ENCODE results near the gene LRTM1.

The LRTM1 gene

DNA sequence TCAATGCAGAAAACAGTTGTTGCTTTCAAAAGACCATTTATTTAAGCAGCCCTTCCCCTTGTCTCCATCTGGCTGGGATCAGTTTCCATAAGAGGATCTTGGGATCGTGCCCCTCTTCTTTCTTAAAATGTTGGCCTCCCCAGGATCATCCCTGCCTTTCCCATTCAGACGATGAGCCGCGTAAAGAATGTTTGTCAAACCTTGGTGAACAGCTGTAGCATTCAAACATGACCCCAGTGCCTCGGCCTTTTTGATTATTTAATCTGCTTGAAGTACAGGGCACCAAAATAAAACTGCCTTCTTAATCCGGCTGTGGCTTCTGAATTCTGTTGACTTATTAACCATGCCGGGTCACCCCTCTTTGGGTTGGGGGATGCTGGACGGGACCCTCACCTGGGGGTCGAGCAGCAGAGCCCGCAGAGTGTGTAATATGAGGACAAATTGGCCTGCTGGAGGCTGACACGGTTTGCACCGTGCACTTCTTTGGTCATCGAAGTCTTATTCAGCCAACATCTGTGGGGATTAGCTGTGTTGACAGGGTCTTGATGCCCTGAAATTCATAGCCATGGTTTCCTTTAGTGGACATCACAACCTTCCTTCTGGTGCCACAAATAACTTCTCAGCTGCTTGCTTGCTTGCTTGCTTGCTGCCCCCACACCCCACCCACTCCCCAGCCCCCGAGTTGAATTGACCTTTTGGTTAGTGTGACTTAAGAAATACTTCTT is at the start of gene LRTM1:
Gene LRTM1, minus strand, starts transcription at position 14 of the 725 bp plus-strand sequence. CDS start 148 bp downstream, outside the sequence.
- in situ Hi-C loops (cut with HindIII; ENCODE audit: low sequenced_read_pairs): no loop called here

DNA sequence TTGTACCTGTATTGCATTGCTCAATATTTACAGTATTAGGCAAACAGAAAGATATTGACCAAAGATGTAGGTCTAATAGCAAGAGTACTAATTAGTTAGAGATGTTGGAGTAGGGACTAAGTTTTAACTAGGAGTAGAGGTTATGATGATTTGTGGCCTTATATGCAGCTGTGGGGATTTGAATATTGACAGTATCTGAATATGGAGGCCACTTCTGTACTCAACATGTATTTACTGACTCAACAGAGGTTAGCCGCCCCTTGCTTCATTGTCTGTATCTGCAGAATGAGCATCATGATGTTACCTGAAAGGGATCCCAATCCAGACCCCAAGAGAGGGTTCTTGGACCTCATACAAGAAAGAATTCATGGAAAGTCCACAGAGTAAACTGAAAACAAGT is 49.6 kb upstream of the LRTM1 start:
- in situ Hi-C loops (cut with HindIII; ENCODE audit: low sequenced_read_pairs): no loop called here

DNA sequence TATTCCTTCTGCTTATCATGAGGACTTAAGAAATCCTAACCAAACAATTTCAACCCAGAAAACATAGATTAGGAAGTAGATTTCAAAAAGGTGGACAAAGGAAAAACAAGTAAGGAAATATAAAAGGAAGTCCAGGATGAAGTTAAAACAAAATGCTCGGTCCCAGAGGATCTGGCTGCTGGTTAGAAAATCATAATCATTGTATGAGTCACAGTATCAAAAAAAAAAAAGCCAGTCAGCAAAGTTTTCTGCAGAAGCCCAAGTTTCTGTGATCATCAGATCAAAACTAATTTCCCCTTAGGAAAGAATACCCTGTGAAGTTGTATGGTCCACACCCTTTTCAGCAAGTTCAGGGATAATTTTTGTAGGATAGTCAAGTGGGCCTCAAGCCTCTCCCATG is 43.0 kb upstream of the LRTM1 start:
- in situ Hi-C loops (cut with HindIII; ENCODE audit: low sequenced_read_pairs): no loop called here

DNA sequence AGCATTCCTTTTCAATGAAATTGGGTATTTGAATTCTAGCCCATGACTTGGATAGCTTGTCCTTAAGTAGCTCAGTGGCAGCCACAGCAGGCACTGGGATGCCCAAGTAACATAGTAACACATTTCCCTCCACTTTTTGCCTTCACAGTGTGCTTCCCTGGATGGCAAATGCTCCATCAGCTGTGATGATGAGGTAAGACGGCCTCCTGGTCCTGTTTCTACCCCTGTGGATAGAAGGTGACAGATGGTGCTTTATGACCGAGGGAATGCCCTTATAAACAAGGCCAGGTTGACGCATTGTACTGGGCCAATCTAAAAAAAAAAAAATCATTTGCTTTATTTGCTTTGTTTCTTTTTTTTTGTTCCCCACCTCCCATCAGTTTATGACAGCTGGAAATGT is 41.8 kb upstream of the LRTM1 start:
- in situ Hi-C loops (cut with HindIII; ENCODE audit: low sequenced_read_pairs): no loop called here

DNA sequence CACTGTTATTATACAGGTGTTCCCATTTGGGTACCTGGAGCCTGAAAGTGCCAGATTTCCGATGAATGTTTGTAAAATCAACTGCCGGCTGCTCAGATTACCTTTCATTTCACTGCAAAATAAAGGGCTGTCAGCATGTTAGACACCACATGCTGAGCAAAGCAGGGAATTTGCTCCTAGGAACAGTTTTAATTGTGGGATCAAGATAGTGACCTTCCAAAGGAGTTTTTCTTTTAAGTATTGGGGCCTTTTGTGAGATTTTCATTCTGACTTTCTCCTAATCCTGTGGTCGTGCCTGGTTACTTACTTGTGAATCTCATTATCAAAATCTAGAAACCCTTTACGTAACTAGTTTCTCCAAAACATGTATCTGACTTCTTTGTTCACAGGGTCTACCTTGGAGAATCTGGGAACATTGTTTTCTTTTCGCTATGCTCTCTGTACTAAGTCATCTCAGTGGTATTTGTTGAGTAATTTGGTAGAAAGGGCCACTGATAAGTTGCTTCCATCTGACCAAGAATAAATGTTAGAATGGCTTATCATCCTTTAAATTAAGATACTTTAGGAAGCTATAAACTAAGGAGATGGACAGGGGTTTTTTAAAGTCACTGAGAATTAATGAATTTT is 40.8 kb upstream of the LRTM1 start:
- in situ Hi-C loops (cut with HindIII; ENCODE audit: low sequenced_read_pairs): no loop called here

DNA sequence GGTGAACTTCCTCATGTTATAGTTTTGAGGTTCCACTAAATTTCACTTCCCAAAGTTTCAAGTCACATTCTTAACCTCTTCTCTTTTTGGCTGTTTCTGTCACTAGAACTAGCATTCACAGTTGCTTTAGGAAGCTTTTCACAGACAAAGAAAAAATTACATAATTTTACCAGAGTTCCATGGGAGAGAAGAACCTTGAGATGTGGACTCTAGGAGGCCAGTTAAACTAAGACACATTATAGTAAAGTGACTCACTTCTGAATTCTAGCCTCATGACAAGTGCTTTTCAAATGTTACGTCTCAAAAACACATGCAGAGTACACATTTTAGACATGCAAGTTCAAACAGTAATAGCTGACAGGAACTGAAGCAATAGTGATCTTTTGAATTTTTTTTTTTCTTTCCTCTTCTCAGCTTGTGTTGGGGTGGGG is 39.9 kb upstream of the LRTM1 start:
- in situ Hi-C loops (cut with HindIII; ENCODE audit: low sequenced_read_pairs): no loop called here

DNA sequence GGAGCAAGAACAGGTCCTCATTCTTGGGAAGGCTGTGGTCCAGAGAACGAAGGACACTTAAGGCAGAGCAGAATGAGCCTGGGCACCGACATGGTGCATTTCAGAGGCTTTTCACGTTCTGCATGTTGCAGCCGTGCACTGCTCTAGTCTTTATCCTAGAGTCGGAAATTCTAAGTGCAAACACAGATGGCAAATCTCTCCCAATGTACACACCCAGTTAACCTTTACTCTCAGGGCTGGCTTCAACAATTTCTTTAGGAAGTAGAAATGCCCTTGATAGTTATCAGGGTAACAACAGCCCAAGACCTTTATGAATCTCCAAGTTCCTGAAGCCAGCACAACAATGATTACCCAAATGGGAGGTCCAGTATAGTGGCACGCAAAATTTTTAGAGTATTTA is 39.1 kb upstream of the LRTM1 start:
- in situ Hi-C loops (cut with HindIII; ENCODE audit: low sequenced_read_pairs): no loop called here

DNA sequence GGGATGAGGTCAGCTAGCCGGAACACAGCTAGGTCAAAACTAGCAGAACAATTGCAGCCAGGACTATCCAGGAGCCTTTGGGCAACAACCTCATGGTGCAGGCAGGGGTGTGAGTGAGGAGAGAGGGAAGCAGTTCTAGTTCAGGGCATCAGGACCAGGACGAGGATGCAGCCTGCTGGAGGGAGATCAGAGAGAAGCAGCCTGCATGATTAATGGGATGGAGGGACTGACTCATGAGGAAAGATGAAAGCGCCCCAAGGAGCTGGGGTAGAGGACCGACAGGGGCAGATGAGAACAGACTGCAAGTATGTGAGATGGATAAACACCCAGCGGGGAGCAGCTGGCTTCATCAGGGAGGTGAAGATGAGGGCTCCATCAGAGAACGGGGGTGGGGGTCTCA is 37.9 kb upstream of the LRTM1 start:
- in situ Hi-C loops (cut with HindIII; ENCODE audit: low sequenced_read_pairs): no loop called here

DNA sequence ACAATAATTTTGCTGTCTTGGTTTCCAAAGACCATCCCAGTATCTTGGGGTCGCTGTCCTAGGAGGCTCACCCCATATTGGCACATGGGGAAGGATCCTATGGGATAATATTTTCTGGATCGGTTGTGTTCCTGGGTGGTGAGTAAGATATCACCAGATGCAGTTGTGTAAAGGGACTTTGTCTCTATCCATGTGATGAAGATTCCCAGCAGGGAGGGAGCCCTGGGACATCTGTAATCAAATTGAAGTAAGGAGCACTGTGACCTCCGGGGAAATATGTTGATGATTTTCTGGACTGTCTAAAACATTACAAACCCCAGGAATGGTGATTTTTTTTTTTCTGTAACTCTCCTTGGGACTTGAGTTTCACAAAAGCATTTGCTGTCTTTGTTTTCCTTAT is 36.2 kb upstream of the LRTM1 start:
- in situ Hi-C loops (cut with HindIII; ENCODE audit: low sequenced_read_pairs): no loop called here

DNA sequence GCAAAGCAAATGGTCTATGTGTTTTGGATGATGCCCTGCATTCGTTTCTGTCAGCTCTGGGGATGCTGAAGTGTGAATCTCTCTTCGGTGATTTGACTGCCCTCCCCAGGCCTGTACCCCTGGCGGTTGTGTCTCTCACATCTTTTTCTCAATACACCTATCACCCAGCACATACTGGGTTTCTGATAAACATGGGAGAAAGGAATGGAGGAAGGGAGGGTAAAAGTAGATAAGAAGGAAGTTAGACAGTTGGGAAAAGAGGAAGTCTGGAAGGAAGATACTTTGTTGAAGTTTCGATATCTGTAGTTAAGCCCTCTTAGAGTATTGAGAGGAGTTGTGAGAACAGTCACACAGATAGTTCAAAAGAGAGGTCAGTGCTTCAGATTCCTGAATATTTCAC is 35.8 kb upstream of the LRTM1 start:
- in situ Hi-C loops (cut with HindIII; ENCODE audit: low sequenced_read_pairs): no loop called here

DNA sequence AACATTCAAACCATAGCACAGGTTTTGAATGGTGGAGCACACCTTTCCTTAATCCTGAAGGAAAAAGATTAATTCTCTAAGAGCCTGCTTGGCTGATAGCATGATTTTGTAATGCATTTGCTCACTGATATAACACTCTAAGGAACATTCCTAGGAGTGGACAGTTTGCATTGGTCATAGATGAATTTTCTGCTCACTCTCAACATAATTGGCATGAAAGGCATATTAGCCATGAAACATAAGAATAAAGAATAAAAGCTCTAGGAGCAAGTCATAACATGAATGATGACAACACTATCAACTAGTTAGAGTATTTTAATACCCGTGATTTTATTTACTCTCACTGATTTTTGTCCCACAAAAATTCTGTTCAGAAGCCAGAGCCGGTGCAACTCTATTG is 34.3 kb upstream of the LRTM1 start:
- in situ Hi-C loops (cut with HindIII; ENCODE audit: low sequenced_read_pairs): no loop called here

DNA sequence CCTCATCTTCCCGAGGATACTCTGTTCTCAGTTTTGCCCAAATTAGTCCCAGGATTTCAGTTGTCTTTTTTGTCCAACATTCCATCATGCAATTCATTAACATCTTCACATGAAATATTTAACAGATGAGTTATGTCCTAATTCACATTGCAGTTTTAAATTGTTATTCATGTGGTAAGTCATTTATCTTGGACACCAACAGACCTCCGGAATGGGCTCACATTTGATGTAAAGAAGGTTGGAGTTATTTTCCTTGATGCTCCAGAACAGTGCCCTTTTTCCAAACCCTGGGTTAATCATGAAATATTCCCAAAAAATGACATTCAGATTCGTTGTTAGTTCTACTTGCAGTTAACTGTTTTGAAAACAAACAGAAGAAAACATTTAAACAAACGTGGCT is 32.8 kb upstream of the LRTM1 start:
- in situ Hi-C loops (cut with HindIII; ENCODE audit: low sequenced_read_pairs): no loop called here

DNA sequence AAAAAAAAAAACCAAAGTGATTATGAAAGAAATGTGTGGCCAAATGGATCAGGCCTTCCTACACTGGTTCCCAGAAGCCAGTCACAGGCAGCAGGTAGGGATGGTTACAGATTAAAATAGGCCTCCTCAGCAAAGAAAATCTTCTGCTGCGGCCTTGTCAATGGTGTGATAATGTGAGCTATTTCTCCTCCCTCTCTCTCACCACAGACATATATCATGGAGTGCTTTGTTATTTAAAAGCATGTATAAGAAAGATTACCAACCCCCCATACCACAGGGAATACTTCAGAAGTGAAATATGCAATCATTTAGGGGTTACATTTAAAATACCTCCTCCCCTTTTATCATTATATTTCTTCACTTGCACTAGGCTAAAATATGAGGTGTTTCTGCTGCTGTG is 32.2 kb upstream of the LRTM1 start:
- in situ Hi-C loops (cut with HindIII; ENCODE audit: low sequenced_read_pairs): no loop called here

DNA sequence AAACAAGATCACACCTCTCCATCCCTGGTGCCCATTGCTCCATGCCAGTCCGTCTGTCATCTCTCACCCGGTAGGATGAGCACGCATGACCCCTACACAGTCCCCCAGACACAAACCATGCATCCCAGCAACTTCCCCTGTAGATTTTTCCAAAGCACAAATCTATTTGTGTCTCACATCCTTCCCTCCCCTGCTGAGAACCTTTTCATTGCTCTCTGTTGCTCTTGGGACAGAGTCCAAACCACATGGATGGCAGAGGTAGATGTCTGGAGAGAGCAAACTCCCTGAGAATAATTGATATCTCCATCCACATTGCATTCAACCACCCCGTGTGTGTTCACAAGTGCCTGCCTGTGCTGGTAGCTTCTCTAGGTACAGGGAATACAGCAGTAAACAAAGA is 29.9 kb upstream of the LRTM1 start:
- in situ Hi-C loops (cut with HindIII; ENCODE audit: low sequenced_read_pairs): no loop called here

DNA sequence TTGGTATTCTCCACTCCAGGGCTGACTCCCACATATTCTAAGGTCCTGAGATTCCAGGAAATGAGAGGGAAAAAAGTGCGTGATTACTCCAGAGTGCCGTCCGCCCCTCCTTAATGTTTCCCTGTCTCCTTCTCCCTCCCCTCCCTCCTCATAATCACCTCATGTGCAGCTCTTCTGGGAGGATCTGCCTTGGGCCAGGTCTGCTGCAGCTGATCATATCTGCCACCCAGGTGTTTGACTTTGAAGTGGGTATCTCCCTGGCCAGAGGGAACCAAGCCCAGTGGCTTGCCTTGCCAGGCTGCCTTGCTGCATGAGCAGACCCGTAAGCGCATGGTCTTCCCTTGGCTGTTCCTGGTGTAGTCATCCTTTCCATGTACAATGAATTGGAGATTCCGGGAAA is 28.1 kb upstream of the LRTM1 start:
- in situ Hi-C loops (cut with HindIII; ENCODE audit: low sequenced_read_pairs): no loop called here

DNA sequence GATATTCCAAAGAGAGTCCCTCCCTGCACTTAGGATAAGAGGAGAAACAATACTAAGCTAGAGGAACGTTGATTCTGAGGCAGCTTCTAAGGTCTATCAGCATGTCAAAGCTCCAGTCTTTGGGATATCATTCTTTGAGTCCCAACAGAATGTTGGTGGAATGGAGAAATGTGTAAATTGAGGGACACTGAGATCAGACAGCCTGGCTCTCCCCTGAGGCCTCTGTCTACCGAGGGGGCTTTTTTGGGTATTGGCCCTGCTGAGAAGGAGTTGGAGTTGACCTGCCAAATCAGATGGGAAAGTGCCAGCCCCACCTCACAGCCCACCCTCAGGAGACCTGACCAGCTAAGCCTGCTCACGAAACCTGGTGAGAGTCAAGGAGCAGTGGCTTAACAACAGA is 27.6 kb upstream of the LRTM1 start:
- in situ Hi-C loops (cut with HindIII; ENCODE audit: low sequenced_read_pairs): no loop called here

DNA sequence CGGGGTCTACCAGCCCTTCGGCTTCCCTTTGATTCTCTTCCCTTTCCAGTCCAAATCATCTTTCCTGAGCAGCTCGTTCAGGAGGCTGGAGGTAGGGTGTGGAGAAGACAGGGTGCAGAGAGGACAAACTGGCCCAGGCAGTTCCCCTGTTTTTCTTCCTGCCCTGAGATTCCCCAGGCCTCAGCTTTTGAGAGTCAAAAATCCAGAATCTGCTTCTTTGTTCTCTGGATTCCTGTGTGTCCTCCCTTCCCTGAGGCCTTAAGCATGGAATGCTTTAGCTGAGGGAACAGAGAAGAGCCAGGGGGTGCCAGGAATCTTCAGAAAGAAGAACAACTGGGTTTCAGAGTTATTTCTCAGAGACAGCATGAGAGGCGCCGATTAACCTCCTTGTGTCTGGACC is 26.7 kb upstream of the LRTM1 start:
- in situ Hi-C loops (cut with HindIII; ENCODE audit: low sequenced_read_pairs): no loop called here

DNA sequence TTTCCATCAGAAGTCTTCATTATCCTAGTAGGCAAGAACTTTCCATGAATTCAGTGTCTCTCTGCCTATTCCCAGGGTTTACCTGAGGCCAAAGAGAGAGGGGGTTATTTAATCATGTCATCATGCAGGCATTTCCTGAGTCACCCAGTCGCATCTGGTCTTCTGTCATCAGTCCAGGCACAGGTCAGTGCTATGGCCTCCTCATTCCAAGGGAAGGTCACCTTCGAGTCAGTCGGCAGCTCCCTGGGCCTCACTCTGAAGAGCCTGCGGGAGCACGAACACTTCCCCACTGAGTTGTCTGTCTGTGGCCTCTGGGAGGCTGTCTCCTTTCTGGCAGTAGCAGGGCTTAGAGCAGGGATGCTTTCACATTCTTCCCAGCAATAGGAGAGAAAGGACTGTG is 26.2 kb upstream of the LRTM1 start:
- in situ Hi-C loops (cut with HindIII; ENCODE audit: low sequenced_read_pairs): no loop called here

DNA sequence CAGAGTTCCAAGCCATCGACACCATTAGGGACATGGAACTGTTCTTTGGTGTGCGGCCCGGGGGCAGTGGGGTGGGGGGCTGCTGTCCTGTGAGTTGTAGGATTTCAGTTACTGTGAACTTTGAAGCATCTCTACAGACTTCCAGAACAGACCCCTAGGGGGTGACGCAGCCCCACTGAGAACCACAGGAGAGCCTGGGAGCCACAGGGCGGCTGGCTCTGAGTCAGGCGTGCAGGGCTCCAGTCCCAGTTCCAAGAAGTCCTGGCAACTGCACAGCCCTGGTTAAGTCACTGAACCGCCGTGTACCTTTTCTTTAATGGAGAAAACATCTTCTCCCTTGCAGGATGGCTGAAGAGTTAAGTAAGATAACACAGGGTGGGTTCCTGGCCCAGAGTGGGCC is 23.5 kb upstream of the LRTM1 start:
- in situ Hi-C loops (cut with HindIII; ENCODE audit: low sequenced_read_pairs): no loop called here

DNA sequence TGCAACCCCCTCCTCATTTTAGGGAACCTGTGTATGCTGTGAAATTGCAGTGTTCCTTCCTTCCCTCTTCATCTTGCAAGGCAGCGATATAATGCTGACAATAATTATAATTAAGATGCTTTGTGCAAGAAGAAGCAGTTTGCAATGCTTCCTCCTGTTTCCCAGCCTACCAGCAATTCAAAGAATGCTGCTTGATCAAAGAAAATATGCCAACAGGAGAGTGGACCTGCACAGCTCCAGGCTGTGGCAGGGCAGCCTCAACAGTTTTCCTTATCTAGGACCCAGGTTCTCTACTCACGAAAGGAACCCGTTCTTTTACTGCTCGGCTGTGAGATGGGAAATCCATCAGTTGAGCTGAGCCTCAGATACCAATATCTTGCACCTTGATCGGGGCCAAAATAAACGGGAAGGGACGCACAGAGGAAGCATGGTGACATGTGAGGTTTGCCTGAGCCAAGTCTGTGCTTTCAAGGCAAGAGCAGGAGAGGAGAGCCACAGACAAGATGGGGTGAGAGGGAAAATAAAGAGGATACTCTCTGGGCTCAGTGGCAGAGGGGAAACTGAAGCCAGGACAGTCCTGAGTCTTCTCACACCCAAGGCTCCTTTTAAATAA is 22.6 kb upstream of the LRTM1 start:
- in situ Hi-C loops (cut with HindIII; ENCODE audit: low sequenced_read_pairs): no loop called here

DNA sequence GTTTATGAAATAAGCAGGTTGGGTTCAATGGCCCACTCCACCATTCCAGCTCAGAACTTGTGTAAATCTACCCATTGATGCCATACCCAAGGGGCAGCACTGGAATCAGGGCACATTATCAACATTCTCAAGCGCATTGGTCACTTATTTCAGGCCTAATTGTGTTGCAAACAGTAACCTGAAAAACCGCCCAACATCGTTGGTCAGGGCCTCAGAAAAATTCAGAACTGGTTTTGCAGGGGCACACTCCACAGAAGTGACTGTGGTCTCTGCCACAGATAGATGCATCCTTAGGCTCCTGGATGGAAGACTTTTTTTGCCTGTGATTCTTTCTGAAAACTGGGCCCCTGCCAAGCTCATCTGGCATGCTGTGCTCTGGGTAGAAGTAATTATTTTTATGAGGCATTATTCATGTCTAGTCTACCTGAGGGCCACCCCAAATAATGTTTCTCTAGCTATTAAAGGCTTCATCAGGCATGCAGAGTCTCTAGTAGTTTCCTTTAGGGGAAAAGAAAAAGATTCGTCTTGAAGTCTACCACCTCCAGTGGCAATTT is 21.7 kb upstream of the LRTM1 start:
- in situ Hi-C loops (cut with HindIII; ENCODE audit: low sequenced_read_pairs): no loop called here

DNA sequence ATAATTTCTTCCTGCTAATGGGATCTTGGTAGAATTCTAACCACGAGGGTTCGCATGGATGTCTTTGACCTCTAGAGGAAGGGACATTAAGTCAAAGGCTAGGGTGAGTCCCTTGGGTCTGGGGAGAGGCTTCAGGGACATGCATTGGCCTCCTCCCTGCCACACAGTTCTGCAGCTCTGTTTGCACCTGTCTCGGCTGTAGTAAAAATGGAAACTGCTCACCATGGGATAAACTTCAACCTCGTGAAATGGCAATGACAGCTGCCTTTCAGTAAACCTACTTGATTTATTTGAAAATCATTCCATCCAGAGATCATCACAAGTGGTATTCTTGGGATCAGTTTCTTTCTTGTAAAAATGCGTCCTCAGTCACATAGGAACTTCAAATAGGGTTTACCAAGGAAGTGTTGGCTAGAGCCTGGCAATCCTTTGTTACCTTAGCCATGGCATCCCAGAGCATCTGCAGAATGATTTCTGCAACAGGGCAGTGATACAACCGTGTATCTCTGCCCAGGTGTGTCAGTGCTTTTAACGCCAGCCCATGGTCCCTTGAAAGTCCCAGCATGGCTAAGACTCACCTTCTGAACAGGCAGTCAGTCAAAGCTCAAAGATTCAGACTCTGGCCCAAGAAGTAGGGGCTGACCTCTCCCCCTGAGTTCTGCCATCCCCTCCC is 14.0 kb upstream of the LRTM1 start:
- in situ Hi-C loops (cut with HindIII; ENCODE audit: low sequenced_read_pairs): no loop called here

All from DLD1 (cell line).